GM18517 (cell line): ENCODE measurements around the gene SH3PXD2A.

Experiments
- ATAC-seq: cut with Tn5 transposase; IDR thresholded peaks from one replicate; pipeline ENCODE4 v1.9.1; 2021; ENCODE audit warnings: mild to moderate bottlenecking, moderate library complexity; ENCODE audit not compliant: unreplicated experiment

Gene SH3PXD2A

DNA sequence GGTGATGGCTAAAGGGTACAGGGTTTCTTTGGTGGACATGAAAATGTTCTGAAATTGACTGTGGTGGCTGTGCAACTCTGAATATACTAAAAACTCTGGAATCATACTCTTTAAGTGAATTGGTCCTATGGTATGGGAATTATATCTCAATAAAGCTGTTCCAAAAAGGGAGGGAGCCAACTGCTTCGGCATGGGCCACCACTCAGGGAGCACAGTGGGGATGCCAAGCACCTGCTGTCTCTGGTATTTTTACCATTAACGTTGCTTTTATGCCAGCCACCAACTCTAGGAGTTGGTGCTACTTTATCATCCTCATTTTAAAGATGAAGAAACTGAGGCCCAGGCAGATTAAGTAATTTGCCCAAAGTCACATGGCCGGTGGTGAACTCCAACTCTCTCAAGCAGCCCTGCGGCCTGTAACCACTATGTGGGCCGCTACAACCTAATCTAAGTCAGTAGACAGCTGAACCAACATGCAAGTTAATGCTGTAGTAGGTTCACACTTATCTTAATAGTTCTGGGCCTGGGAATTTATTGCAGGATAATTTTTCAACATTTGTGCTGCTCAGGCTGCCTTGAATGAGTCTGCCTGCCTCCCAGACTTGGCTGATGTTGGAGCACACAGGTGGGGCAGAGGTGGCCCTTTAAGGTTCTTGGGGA, 20.8 kb downstream of the SH3PXD2A start:
- ATAC-seq, result no peak

DNA sequence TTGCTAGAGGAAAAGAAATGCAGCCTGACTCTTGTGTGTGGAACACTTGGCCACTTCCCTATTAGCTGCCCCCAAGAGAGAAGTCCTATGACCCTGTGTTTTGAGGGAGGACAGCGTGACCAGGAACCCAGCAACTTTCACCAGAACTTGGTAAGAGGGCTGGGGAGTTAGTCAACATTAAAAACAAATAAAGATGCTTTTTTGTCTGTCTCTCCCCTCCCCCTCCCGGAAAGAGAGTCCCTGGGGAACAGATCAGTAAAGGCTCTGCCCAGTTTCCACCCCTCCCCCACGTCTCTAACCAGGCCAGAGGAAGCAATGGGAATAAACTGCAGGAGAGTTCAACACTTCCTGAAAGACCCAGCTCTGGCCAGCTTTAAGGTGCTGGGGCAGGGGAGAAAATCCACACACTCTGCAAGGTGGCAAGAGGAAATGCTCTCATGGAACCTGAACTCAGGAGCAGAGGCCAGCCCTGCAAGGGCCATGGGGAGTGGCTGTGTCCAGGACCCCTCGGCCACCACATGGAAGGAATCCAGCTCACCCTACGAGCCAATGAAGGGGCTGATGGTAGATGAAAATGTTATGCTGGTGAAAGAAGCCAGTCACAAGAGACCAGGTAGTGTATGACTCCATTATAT, 21.5 kb downstream of the SH3PXD2A start:
- no peak for ATAC-seq

DNA sequence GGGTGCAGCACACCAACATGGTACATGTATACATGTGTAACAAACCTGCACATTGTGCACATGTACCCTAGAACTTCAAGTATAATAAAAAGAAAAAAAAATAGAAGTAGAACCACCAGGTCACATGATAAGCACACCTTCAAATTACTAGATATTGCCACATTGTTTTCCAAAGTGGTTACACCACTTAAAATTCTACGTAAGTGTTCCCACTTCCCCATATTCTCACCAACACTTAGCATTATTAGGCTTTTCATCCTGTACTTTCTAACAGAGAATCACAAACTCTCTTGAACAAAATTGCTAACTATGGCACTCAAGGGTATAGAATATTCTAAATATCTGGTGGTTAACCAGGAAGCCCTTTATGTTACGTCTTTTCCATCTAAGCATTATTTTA, 22.6 kb downstream of the SH3PXD2A start:
- no peak for ATAC-seq

DNA sequence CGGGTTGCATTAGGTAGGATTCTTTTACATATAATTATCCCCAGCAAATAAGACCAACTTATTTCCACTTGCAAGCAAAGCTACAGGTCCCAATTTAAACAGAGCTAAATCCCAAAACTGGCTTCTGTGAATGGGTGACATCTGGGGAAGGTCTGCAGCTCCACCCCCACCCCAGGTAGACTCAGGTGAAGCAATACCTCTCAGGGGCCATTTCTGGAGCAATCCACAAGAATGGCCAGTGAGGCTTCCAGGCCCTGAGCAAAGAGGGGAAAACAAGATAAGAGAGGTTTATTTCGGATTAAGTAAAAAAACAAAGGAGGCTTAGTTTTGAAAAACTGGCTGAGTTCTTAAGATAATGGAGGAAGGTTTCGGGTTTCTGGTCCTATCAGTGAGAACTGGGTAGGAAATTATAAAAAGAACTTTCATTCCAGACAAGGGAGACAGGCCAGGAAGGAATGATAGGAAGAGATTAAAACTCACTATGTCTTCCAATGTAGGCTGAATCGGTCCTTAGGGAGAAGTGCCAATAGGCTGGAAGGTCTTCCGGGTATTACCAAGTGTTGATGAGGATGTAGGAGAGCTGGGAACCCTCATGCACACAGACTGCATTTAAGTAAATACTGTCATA, 25.4 kb downstream of the SH3PXD2A start:
- ATAC-seq, result no peak

DNA sequence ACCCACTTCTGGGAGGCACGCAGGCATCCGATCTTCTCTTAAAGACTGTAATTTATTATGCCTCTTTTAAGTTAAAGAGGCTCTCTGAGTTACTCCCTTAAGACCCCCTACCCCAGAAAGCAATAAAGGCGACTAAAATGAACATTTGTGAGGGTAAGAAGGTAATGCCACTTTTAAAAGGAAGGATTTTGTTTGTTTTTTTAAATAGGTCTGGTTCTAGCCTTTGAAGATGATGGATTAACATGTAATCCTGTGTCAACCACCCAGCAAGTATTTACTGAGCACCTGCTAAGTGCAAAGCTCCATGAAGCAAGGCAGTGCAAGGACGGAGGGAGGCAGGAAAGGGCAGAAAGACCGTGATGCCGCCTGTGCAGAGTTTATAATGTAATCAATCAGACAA, 26.1 kb downstream of the SH3PXD2A start:
- ATAC-seq, result no peak

DNA sequence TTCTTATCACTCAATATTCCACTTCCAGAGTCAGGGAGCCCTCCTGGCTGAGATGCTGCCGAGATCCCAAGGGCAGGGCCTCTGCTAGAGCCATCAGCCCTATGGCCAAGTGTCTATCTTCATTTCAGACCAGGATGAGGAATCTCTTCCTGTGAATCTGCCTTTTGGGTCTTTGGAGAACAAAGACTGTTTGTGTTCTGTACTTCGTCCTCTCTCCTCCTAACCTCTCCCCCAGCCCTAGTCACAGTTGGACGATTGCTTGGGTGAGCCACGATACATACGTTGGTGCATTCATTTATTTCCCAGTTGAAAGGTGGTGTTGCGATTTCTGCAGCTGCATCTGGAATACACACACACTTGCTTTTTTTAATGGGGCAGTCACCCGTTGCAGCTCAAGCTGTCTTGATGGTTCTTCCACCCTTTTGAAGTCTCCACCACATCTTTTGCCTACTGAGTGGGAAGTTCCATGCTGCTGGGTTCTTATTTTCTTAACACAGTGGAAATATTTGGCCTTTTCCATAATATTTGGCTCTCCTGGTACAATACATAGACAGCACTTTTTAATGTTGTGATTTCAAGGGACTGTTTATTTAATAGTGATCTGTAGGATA, 26.7 kb downstream of the SH3PXD2A start:
- no peak for ATAC-seq

DNA sequence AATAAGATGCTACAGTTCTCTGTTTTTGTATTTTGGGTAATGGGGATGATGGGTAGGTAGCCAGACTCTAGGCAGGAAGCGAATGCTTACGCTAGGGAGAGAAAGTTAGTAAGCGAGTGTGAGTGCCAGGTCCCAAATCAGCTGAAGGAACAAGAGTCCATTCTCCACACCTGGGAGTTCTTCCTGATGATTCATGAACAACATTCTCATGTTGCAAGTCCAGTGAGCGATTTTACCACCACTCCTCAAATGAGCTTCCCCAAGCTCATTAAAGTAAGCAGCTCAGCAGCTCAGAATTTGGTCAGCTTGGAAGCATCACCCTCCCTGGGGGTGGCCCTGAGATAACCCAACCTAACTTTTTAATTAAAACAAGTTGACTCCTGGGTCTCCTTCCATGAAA, 27.3 kb downstream of the SH3PXD2A start:
- ATAC-seq, result no peak

DNA sequence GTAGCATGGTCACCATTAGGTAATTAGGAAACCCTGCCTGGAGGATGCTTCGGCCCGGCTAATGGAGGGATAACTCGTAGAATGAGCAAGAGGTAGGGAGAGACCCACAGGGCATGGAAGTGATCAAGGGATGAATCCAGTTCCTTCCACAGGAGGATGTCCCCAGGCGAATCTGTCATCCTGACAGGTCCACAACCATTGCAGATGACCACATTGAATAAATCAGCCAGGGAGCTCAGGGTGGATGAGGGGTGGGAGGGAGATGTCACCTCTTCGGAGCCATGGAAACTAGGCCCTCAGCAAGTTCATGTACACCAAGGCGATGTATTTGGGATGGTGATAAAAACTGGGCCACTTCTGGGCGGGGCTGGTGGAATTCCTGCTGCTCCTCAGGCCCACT, 28.5 kb downstream of the SH3PXD2A start:
- no peak for ATAC-seq

DNA sequence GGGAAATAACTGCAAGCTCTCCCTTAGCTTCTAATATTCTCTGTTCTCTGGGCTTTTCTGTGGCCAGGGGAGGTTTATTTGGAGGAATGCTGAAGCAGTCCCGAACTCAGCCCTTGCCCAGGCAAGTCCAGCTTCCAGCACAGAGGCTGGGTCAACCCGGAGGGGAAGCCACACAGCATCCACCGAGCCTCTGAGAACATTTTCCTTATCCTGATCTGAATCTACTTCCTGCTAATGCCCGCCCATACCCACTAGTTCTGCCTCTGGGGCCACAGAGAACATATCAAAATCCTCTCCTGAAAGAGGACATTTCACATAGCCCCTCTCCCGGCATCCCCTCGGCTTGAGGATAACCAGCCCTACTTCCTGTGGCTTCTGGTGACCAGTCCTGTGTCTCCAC, 31.1 kb downstream of the SH3PXD2A start:
- ATAC-seq, result no peak

DNA sequence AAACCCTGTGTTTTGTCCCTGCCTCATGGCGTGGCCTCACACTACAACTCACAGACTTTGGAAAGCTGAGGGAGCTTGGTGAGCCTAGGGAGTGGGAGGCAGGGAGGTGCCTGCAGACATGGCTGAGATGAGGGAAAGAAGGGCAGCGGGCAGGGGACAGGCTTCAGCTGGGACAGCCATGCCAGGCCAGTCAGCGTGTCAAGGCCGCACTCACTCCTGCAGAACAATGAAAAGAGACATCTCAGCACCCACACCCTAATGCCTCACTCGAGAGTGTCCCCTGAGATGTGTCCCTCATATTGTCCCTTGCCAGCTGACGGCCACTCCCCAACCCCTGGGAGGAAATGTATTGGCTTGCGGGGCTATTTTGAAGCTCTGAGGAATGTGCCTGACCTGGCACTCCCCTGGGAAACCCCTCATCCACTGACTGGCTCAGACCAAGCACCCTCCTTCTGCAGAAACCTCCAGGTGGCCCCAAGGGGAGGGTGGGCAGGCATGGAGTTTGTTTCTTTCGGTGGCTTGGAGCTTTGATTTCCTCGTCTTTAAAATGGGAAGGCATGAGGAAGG, 31.6 kb downstream of the SH3PXD2A start:
- no peak for ATAC-seq

DNA sequence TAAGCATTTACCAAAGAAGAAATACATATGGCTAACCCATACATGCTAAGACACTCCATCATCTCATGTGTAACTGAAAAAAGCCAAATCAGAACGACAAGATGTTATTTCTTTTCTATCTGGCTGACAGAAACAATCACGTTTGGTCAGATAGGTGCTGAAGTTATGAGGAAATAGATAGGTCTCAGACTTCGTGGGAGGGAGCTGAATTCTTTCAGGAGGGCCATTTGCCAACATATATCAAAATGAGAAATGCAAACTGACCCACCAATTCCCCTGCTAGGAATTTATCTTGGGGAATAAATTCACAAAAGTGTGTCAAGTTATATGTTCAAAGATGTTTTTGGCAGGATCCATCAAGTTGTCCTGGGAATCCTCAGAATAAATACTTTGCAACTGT, 32.6 kb downstream of the SH3PXD2A start:
- ATAC-seq, result no peak

DNA sequence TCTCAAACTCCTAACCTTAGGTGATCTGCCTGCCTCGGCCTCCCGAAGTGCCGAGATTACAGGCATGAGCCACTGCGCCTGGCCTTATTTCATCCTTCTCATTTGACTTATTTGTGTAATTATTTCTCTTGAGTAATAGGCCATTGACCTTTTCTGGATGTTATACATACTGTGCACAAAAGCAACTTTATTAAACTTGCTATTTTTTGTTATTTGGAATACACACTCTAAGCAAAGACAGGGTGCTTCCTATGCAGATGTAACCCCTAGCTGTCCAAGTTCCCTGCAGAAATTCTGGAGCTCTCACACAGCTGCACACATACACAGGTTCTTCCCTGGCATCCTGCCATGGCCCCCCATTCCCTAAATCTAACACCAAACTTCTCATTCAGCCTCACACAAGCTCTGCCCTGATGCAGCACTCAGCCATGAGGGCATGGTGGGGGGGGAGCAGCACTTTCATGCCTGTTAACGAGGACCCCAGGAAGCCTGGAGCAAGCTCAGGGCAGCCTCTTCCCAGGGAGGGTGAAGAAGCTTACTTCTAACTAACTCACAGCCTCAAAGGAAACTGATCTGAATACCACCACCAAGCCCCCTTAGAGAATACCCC, 33.2 kb downstream of the SH3PXD2A start:
- ATAC-seq, result no peak

DNA sequence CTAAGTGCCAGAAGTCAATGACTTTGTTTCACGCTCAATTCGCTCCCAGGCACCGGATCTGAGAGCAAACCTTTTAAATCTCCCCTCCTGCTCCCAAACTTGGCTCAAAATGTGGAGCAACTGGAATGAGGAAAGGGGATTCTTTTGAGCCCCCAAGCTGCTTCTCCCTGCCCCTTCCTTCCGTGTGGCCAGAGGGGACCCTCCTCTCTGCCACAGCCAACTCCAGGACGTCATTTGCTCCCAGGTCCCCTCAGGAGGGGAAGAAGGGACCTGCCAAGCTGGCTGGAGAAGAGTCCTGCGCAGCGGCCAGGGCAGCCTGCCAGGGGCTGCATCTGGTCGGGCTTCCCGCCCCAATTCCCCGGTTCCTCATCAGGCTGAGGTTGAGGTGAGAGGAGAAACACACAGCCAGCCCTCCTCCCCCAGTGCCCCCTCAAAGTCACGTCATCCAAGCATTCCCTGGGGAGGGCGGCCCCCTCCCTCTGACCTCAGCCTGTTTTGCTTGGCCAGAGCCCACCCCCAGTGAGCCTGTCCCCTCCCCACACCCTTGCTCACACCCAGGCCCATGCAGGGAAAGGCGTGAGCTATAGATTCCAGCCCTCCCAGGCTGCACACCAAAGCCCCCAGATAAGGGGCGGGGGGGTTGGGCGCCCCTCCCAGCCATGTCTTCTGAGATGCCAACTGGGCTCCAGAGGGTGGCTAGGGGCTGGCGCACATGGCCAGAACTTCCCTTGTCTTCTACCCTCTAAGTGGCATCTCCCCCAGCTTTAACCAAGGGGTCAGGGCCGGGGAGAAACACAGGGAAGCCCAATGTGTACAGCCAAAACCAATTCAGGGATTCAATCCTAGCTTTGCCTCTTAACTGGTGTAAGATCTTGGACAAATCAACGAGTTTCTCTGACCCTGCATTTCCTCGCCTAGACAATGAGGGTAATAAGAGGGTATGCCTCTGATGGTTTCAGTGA, 35.0 kb downstream of the SH3PXD2A start:
- no peak for ATAC-seq

DNA sequence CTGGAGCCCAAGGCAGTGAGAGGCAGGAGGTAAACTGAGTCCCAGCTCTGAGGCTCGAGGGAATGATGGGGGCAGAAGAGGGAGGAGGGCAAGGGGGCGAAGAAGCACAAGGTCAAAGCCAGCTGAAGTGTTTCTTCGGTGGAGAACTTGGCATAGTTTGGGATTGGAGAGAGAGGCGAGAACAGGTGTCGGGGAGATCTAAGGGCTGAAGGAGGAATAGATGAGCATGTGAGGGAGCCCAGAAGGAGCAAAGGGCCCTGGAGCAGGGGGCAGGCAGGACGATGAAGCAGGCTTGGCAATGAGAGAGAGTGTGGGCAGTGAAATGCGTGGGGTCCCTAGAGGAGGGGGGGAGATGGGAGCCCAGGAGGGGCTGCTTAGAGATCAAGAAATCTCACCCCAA, 35.9 kb downstream of the SH3PXD2A start:
- no peak for ATAC-seq

DNA sequence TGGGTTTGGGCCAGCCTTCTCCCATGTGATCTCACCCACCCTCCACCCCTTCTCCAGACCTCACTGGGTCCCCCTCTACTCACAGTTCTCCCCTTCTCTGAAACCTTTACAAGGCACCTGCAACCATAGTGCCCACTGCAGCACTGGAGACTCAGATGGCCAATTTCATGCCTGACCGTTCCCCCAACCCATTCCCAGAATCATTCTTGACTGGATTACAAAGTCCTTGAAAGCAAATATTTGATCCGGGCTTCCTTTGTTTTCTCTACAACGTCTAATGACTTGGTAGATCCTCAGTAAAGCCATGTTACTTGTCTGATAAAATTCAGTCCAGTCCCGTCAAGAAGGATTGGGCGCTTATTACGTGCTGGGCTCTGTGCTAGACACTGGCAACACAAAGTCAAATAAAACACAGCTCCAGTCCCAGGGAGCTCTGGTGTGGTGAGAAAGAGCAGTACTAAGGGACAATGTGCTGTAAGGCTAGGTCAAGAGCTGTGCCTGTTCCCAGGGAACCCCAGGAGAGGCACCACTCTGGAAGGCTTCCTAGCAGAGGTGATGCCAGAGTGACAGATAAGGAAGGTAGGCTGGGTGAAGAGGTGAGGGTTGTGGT, 36.5 kb downstream of the SH3PXD2A start:
- ATAC-seq, result no peak

DNA sequence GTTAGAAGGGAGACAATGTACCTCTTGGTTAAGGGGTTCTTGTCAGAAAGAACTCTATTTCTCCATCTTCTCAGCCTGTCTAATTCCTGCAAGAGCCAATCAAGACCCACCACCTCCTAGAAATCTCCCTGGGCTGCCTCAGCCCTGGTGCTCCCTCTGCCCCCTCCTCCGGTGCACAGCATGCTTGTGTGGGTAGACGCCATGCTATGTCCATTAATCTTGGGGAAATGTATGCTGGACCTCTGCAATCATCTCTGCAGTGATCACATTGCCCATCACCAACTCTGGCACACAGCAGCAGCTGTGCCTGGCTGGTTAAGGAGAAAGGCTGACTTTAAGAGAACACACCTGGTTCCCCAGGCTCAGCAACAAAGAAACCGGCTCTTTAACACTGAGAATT, 37.3 kb downstream of the SH3PXD2A start:
- ATAC-seq, result no peak

DNA sequence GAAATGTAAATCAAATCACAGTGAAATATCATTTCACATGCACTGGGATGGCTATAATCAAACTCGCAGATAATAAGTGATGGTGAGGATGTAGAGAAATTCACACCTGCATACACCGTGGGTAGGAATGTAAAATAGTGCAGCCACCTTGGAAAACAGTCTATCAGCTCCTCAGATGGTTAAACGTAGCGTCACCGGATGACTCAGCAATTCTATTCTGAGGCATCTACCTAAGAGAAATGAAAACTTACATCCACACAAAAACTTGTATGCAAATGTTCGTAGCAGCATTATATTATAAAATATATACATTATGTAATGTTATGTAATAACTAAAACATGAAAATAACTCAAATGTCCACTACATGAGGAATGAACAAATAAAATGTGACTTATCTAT, 38.9 kb downstream of the SH3PXD2A start:
- ATAC-seq, result no peak

DNA sequence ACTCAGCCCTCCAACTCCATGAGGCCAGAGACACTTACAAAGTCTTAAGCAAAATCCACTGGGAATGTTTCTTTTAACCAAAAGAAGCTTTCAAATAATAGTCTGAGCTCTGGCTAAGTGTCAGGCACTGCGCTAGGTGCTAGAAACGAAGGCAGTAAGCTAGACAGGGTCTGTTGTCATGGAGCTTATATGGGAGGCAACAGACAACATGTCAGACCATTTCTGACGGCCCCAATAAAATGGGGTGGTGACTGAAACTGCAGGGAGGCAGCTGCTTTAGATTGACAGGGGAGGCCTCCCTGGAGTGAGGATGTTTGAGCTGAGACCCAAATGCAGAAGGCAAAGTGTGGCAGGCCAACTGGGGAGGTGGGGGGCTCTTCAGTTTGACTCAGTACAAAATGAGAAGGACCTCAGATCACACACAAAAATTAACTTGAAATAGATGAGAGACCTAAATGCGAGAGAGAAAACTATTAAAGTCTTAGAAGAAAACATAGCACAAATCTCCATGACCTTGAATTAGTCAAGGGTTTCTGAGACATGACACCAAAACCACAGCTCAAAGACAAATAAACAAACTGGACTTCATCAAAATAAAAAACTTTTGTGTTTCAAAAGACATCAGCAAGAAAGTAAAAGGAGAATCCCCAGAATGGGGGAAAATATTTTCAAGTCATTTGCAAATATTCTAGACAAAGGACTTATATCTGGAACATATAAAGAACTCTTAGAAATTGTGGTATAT, 40.6 kb downstream of the SH3PXD2A start:
- ATAC-seq, result no peak

DNA sequence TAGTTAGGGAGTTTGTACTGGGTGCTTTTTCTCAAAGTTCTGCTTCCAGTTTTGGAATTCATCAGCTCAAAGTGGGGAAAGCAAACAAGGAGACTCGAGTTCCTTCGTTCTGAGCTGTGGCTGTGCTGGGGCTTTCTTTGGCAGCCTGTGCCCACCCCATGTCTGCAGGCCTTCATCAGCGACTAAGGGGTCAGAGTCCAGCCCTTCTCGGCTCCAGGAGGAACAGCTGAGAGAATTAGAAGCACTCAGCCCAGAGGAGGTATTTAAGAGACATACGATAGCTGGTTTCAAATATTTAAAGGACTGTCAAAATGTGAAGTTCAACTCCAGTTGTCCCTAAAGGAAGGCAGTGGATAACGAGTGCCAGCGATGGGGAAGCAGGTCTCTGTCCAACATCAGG, 41.3 kb downstream of the SH3PXD2A start:
- ATAC-seq, result no peak
